Nephron (organoid): ENCODE results near the gene GLIS1.

Source experiments
- H3K27ac Mint-ChIP-seq, 3 experiments: 2 replicates each; pipeline ENCODE4 v1.8.0; 2020; ENCODE audit warnings: mixed read lengths in 3 of 3, mild to moderate bottlenecking in 2 of 3, moderate library complexity in 1 of 3
- H3K27me3 Mint-ChIP-seq: 2 replicates; pipeline ENCODE4 v1.8.0; 2021; ENCODE audit warnings: low read depth, mild to moderate bottlenecking, moderate library complexity, mixed read lengths
- H3K36me3 Mint-ChIP-seq: 2 replicates; pipeline ENCODE4 v1.8.0; 2020; ENCODE audit warnings: low read depth, mixed read lengths
- H3K4me1 Mint-ChIP-seq: 2 replicates; pipeline ENCODE4 v1.8.0; 2020; ENCODE audit warnings: mixed read lengths
- H3K4me3 Mint-ChIP-seq, 3 experiments: 2 replicates each; pipeline ENCODE4 v1.8.0; 2020; ENCODE audit warnings: mild to moderate bottlenecking in 3 of 3, mixed read lengths in 3 of 3, moderate library complexity in 2 of 3
- H3K9me3 Mint-ChIP-seq: 2 replicates; pipeline ENCODE4 v1.8.0; 2020; ENCODE audit warnings: mixed read lengths
- TF ChIP-seq, protein P1 (sequence below), 3 experiments: fragments of 200-600 bp; sonication (generic); IDR thresholded peaks; one replicate each; pipeline ENCODE4 v1.5.0; 2021; ENCODE audit warnings: antibody characterized with exemption in 3 of 3; ENCODE audit not compliant: unreplicated experiment in 3 of 3

Gene GLIS1

DNA sequence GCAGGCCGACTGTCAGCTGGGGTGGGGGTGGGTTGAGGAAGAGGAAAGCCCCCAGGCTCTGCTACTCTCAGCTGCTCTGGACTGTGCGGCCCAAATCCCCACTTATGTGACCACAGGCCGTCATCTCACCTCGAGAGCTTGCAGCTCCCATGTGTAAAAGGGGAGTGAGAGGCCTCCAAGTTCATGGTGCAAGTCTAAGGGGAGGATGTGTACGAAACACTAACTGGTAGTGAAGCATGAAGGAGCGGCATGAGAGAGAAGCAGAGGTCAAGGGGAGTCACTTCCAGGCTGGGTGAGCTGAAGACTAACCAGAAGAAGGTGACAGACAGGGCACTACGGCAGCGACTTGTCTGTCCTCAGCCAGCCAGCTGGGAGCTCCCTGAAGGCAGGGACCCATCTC, 43.8 kb downstream of the GLIS1 start:
- Mint-ChIP-seq H3K27me3 (peaks cover 39% of the 10 kb centered on the region), H3K4me1 (peaks cover 11% of the 10 kb centered on the region), H3K4me3 (no peak overlapping the region), H3K9me3 (no peaks in the 10 kb centered on the region), H3K36me3 (no peaks in the 10 kb centered on the region), H3K27ac (peak overlapping the region in 1 of 3 experiments; percentile 23)
- TF ChIP-seq, protein P1, sequence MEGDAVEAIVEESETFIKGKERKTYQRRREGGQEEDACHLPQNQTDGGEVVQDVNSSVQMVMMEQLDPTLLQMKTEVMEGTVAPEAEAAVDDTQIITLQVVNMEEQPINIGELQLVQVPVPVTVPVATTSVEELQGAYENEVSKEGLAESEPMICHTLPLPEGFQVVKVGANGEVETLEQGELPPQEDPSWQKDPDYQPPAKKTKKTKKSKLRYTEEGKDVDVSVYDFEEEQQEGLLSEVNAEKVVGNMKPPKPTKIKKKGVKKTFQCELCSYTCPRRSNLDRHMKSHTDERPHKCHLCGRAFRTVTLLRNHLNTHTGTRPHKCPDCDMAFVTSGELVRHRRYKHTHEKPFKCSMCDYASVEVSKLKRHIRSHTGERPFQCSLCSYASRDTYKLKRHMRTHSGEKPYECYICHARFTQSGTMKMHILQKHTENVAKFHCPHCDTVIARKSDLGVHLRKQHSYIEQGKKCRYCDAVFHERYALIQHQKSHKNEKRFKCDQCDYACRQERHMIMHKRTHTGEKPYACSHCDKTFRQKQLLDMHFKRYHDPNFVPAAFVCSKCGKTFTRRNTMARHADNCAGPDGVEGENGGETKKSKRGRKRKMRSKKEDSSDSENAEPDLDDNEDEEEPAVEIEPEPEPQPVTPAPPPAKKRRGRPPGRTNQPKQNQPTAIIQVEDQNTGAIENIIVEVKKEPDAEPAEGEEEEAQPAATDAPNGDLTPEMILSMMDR (IDR thresholded peaks at IDR 0.05; ENCODE audit: unreplicated experiment in 3 of 3) = no peak

DNA sequence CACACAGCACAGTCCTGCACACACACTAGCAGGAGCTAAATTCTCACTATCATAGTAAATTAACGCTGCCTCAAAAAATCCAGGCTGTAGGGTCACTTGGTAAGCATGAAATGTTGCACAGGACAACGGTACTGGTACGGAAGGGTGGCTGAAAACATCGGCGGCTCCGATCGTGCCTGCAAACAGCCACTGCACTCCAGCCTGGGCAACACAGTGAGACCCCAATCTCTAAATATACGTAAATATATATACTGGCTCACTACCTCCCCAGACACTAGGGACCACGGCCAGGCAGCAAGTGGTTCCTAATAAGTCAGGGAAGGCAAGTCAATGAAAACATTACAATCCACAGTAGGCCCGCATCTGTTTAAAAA, 44.3 kb downstream of the GLIS1 start:
- H3K9me3 Mint-ChIP-seq = no peaks in the 10 kb centered on the region
- H3K4me1 Mint-ChIP-seq = peaks cover 11% of the 10 kb centered on the region
- no peaks in the 10 kb centered on the region for H3K36me3 Mint-ChIP-seq
- H3K27me3 Mint-ChIP-seq = peaks cover 42% of the 10 kb centered on the region
- H3K27ac Mint-ChIP-seq = no peak overlapping the region
- TF ChIP-seq, protein P1 (IDR thresholded peaks at IDR 0.05; ENCODE audit: unreplicated experiment in 3 of 3) = no peak
- H3K4me3 Mint-ChIP-seq = no peak overlapping the region

DNA sequence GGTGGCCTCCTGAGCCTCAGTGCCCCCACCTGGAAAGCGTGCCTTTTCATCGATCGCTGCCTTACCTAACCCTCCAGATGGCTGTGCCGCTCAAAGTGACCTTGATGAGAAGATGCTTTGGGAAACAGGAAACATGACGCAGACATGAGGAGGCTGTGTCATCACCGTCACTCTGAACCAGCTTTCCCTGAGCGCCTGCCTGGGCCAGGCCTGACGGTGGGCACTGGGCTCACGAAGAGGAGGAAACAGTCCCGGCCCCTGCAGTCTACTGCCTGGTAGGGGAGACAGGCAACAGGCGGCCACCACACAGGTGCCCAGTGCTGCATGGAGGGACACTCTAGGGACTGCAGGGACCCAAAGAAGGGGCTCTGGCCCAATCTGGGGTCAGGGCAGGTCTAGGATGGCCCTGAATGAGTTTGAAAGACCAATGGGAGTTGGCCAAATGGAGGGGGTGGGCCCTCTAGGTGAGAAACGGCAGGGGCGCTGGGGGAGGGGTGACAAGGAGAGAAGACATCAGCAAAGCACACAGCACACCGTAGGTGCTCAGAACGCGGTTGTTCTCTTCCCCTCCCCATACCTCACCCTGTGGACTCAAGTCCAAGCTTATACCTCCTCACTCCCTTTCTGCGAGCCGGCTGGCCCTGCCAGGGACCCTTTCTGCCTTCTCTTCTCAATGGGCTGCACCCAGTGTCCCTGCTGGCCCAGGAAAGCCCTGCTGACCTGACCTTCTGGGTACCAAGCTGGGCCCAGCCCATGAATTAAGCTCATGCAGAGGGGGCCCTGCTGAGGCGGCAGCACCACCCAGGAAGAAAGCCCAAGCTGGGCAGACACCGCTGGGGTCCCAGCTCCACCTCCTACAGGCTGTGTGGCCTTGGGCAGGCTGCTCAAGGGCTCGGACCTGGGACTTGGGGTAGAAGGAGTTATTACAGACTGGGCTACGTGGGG, 44.9 kb downstream of the GLIS1 start:
- H3K36me3 Mint-ChIP-seq = no peaks in the 10 kb centered on the region
- peaks cover 48% of the 10 kb centered on the region for H3K27me3 Mint-ChIP-seq
- H3K4me3 Mint-ChIP-seq = no peak overlapping the region
- peaks cover 11% of the 10 kb centered on the region for H3K4me1 Mint-ChIP-seq
- H3K27ac Mint-ChIP-seq = no peak overlapping the region
- no peaks in the 10 kb centered on the region for H3K9me3 Mint-ChIP-seq
- TF ChIP-seq, protein P1 (IDR thresholded peaks at IDR 0.05; ENCODE audit: unreplicated experiment in 3 of 3) = no peak

DNA sequence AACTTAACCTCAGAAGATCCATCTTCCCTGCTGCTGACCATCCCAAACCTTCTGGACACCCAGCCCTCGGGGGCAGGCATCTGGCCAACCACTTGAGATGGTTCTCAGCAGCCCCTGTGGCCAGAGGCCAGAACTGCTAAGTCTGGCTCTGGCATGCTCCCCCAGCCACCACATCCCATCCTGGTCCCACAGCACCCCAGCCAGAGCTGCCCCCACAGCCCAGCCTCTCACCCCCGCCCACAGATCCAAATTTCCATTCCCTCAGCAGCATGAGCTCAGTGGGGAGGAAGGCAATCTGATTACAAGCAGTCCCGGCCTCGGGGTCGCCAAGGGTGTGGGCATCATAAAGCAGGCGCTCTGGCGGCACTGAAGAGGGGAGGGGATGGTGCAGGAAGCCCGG, 45.6 kb downstream of the GLIS1 start:
- Mint-ChIP-seq H3K4me3 (no peak overlapping the region), H3K27ac (no peak overlapping the region), H3K9me3 (no peaks in the 10 kb centered on the region), H3K36me3 (no peaks in the 10 kb centered on the region), H3K4me1 (peaks cover 11% of the 10 kb centered on the region), H3K27me3 (peaks cover 51% of the 10 kb centered on the region)
- TF ChIP-seq, protein P1 (IDR thresholded peaks at IDR 0.05; ENCODE audit: unreplicated experiment in 3 of 3) = no peak

DNA sequence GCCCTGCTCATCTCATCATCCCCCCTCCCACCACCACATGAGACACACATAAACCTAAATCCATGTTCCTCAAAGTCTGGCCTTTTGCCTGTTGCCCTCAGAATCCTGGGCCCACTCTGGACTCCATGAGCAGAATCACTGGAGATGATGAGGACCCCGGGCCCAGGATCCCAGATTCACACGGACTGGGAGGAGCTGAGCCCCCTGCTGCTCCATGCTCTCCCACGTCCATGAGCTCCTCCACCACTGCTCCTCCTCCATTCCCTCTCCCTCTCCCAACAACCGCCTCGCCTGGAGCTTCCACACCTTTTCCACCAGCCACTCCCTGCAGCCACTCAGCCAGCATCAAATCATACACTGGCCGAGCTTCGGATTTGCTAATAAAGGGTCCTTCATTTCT, 47.6 kb downstream of the GLIS1 start:
- Mint-ChIP-seq H3K27me3 (peaks cover 67% of the 10 kb centered on the region), H3K36me3 (no peaks in the 10 kb centered on the region), H3K4me3 (no peak overlapping the region), H3K27ac (no peak overlapping the region), H3K9me3 (no peaks in the 10 kb centered on the region), H3K4me1 (peaks cover 9% of the 10 kb centered on the region)
- TF ChIP-seq, protein P1 (IDR thresholded peaks at IDR 0.05; ENCODE audit: unreplicated experiment in 3 of 3) = no peak

DNA sequence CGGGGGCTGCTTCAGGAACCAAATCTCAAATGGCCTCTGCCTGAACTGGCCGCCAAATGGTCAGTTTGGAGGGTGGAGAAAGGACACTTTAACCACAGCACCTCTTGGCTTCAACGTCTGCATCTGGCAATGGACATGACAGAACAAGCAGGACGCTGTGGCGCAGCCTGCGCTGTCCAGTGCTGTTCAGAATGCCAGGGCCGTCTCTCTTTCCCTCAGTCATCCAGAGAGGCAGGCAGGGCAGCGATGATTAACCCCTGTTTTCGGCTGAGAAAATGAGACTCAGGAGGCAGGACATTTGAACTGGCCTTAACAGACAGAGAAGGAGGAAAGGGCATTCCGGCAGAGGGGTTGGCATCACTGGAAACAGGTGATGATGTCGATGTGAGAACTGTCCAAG, 48.6 kb downstream of the GLIS1 start:
- H3K27ac Mint-ChIP-seq = no peak overlapping the region
- TF ChIP-seq, protein P1 (IDR thresholded peaks at IDR 0.05; ENCODE audit: unreplicated experiment in 3 of 3) = no peak
- H3K27me3 Mint-ChIP-seq = peaks cover 76% of the 10 kb centered on the region
- H3K4me3 Mint-ChIP-seq = no peak overlapping the region
- no peaks in the 10 kb centered on the region for H3K36me3 Mint-ChIP-seq
- H3K4me1 Mint-ChIP-seq = peaks cover 14% of the 10 kb centered on the region
- no peaks in the 10 kb centered on the region for H3K9me3 Mint-ChIP-seq
